Duodenal mucosa (tissue), 2 donors: ENCODE measurements around the gene PPM1H.

Experiments used
- H3K27ac ChIP-seq: one replicate; pipeline ENCODE4 v1.7.0; 2013; ENCODE audit warnings: low read depth, low read length
- H3K27me3 ChIP-seq, 2 donors: one replicate each; pipeline ENCODE4 v1.7.0; 2013; ENCODE audit warnings: low read length in 2 of 2, control low read depth in 1 of 2; ENCODE audit not compliant: insufficient read depth in 2 of 2, control insufficient read depth in 1 of 2
- H3K36me3 ChIP-seq, 2 donors: one replicate each; pipeline ENCODE4 v1.7.0; 2013; ENCODE audit warnings: low read length in 2 of 2, control low read depth in 1 of 2; ENCODE audit not compliant: insufficient read depth in 2 of 2, control insufficient read depth in 1 of 2
- H3K4me1 ChIP-seq, 2 donors: one replicate each; pipeline ENCODE4 v1.7.0; 2013; ENCODE audit warnings: low read length in 2 of 2, control low read depth in 1 of 2; ENCODE audit not compliant: insufficient read depth in 2 of 2, control insufficient read depth in 1 of 2
- H3K4me3 ChIP-seq, 2 donors: one replicate each; pipeline ENCODE4 v1.7.0; 2013; ENCODE audit warnings: low read length in 2 of 2, low read depth in 1 of 2
- H3K9ac ChIP-seq, 2 donors: one replicate each; pipeline ENCODE4 v1.7.0; 2013; ENCODE audit warnings: low read length in 2 of 2, low read depth in 1 of 2
- H3K9me3 ChIP-seq, 2 donors: one replicate each; pipeline ENCODE4 v1.7.0; 2013; ENCODE audit warnings: low read length in 2 of 2, control low read depth in 1 of 2; ENCODE audit not compliant: control insufficient read depth in 1 of 2

Gene PPM1H

GRCh38 chr12:62934799-62935674 lies at the start of gene PPM1H:
Gene PPM1H (minus strand): TSS chr12:62935150. CDS start chr12:62934736, 414 bp downstream.
- peak within 1 kb of the TSS; percentile 52 to 69 for H3K9ac ChIP-seq
- H3K27ac ChIP-seq: peak within 1 kb of the TSS; percentile 25
- peak within 1 kb of the TSS; percentile 84 to 90 for H3K4me3 ChIP-seq
- H3K4me1 ChIP-seq: peaks cover 9 to 11% of the 10 kb centered on the region in 2 donors
- no peaks in the 10 kb centered on the region for H3K9me3 ChIP-seq
- no peaks in the 10 kb centered on the region for H3K36me3 ChIP-seq
- H3K27me3 ChIP-seq: peaks cover 4 to 5% of the 10 kb centered on the region in 2 donors

- no peak overlapping the region for H3K9ac ChIP-seq
- no peaks in the 10 kb centered on the region for H3K9me3 ChIP-seq
- H3K36me3 ChIP-seq: no peaks in the 10 kb centered on the region
- no peaks in the 10 kb centered on the region for H3K4me1 ChIP-seq
- no peaks in the 10 kb centered on the region for H3K27me3 ChIP-seq
- H3K27ac ChIP-seq: no peak overlapping the region
- no peak overlapping the region for H3K4me3 ChIP-seq
Observed at GRCh38 chr12:62983594-62983993, 48.6 kb upstream of the PPM1H start.

GRCh38 chr12:62978768-62979167 lies 43.8 kb upstream of the PPM1H start:
- Histone ChIP-seq H3K9me3 (no peaks in the 10 kb centered on the region), H3K4me3 (no peak overlapping the region), H3K36me3 (no peaks in the 10 kb centered on the region), H3K4me1 (no peaks in the 10 kb centered on the region), H3K27ac (no peak overlapping the region), H3K9ac (no peak overlapping the region), H3K27me3 (no peaks in the 10 kb centered on the region)

- no peak overlapping the region for H3K9ac ChIP-seq
- H3K27me3 ChIP-seq: no peaks in the 10 kb centered on the region
- H3K27ac ChIP-seq: no peak overlapping the region
- H3K4me1 ChIP-seq: no peaks in the 10 kb centered on the region
- H3K36me3 ChIP-seq: no peaks in the 10 kb centered on the region
- no peaks in the 10 kb centered on the region for H3K9me3 ChIP-seq
- no peak overlapping the region for H3K4me3 ChIP-seq
Observed at GRCh38 chr12:62977883-62978282, 42.9 kb upstream of the PPM1H start.

DNA sequence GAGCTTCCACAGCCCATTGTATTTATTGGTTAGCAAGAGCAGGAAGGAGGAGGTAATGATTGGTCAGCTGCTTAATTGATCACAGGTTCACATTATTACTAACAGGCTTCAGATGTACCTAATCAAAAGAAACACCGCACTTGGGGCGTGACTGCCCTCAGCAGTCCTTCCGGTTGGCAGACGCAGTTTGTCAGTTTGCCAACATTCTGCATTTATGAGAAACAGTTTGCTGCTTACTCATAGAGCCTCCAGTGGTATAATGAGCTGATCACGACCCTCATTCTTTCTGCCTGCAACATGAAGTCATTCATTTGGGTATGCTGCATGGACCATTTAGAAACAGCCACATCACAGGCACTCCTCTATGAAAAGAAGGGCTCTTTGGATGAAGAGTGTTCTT lies 42.5 kb upstream of the PPM1H start:
- Histone ChIP-seq H3K9me3 (no peaks in the 10 kb centered on the region), H3K27ac (no peak overlapping the region), H3K4me3 (peak overlapping the region; percentile 33 to 54), H3K27me3 (no peaks in the 10 kb centered on the region), H3K36me3 (no peaks in the 10 kb centered on the region), H3K4me1 (no peaks in the 10 kb centered on the region), H3K9ac (no peak overlapping the region)

DNA sequence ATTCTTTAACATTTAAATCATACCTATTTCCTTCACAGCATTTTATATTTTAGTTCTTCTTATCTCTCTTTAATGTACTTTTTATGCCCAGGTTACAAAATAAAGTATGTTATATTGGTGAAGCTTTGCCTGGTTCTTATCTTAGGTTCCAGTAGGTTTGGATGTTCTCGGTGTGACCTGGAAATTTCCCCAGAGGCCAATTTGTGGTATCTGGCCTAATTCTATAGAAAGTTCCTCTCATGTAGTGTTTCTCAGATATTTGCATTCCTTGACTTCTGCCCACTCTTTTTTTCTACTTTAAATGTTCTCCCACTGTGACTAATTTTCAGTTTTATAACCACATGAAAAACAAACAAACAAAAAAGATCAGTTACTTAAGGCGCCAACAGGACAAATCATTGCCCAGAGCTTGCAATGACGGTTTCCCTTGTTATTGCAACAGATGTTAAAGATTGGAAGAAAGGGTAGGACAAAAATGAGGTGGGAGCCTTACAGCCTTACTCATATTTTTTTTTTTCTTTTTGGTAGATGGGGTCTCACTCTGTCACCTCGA lies 41.2 kb upstream of the PPM1H start:
- Histone ChIP-seq H3K27me3 (no peaks in the 10 kb centered on the region), H3K9me3 (no peaks in the 10 kb centered on the region), H3K27ac (no peak overlapping the region), H3K9ac (no peak overlapping the region), H3K4me1 (no peaks in the 10 kb centered on the region), H3K36me3 (no peaks in the 10 kb centered on the region), H3K4me3 (no peak overlapping the region)

DNA sequence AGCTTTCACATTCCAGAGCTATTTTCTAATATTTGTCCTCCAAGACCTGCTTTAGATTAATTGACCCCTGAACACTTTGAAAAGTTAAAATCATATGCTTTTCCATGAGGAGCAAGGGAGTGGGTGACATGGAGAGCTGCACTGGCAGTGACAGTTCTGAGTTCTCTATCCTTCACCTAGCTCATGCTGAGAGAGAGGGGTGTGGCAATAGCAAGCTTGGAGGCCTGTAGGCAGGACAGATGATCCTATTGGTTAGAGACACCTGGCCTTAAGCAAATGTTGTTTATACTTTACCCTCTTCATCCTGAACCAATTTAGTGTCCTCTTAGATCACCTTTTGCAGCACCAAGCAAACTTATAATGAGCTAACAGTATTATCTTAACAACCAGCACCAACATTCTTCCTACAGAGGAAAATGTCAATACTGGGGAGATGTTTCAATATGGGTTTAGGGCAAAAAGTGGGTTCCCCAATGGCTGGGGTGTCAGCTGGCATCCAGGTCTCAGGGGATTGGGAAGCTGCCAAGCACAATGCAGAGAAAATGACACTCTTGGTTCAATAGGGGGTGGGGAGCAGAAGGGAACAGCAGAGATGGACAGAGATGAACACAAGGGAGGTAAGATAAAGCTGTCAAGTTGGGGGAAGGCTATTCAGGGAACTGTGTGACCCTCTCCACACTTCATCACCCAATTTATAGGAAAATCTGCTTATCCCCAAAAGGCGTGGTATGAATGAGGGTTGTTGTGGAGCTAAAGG lies 37.0 kb upstream of the PPM1H start:
- no peak overlapping the region for H3K4me3 ChIP-seq
- no peak overlapping the region for H3K27ac ChIP-seq
- H3K4me1 ChIP-seq: peaks cover 0 to 5% of the 10 kb centered on the region in 2 donors
- H3K27me3 ChIP-seq: no peaks in the 10 kb centered on the region
- no peaks in the 10 kb centered on the region for H3K9me3 ChIP-seq
- H3K36me3 ChIP-seq: no peaks in the 10 kb centered on the region
- H3K9ac ChIP-seq: no peak overlapping the region

DNA sequence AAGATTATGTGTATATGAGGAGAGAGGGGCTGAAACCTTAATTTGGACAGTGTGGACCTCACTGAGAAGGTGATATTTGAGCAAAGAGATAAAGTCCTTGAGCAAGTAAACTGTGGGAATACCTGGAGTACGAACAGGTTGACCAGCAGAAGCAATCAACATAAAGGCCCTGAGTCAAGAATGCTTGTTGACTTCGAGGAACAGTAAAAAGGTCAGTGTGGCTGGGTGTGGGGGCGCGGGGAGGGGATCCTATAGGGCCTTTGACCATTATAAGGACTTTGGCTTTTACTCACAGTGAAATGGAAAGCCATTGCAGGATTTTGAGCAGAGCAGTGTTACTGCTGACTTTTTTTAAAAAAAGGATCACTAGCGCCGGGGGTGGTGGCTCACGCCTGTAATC lies 34.7 kb upstream of the PPM1H start:
- no peaks in the 10 kb centered on the region for H3K9me3 ChIP-seq

DNA sequence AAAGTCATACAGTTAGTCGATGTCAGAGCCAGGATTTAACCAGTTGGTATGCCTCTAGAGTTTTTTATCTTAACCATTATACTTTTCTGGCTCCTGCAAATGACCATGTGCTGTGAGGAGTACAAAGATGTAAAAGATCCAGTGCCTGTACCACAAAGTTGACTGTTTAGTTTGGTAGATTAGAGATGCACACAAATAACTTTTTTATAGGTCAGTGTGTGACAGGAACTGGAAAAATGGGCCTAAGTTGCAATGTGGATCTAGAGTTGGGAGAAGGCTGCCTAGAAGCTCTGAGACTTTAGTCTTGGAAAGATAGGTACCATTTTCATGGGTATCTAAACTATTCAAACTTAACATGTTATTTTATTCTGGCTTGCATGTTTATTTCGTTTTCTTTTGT lies 32.8 kb upstream of the PPM1H start:
- Histone ChIP-seq H3K4me1 (peaks cover 0 to 7% of the 10 kb centered on the region in 2 donors), H3K4me3 (no peak overlapping the region), H3K27me3 (no peaks in the 10 kb centered on the region), H3K27ac (no peak overlapping the region), H3K36me3 (no peaks in the 10 kb centered on the region), H3K9ac (no peak overlapping the region), H3K9me3 (no peaks in the 10 kb centered on the region)

More for the DNA sequence above, 34.7 kb upstream of the PPM1H start:
- Histone ChIP-seq H3K27ac (no peak overlapping the region), H3K4me3 (no peak overlapping the region), H3K4me1 (peaks cover 0 to 7% of the 10 kb centered on the region in 2 donors), H3K9ac (no peak overlapping the region), H3K27me3 (no peaks in the 10 kb centered on the region), H3K36me3 (no peaks in the 10 kb centered on the region)

DNA sequence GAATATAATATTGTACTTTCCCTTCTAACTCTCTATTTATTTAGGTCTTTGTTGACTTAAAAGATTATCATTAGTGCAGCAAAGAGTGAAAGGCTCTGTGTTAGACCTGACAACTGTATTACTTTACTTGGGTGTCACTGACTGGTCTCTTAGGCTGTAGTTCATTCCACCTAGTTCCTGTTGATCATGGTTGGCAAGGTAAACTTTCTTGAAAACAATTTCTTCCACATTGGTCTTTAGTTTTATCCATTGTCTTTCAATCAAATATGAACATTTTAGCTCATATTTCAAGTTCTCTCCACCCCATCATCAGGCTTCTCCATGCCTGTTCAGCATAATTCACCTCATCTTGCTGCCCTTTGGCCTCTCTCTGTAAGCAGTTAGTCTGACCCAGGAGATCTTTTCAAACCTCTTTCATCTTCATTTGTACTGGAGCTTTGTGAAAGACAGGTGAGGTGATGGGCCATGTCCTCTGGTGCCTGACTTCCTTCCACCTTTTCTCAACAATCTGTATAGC lies 32.1 kb upstream of the PPM1H start:
- no peaks in the 10 kb centered on the region for H3K9me3 ChIP-seq
- H3K27me3 ChIP-seq: no peaks in the 10 kb centered on the region
- no peaks in the 10 kb centered on the region for H3K36me3 ChIP-seq
- H3K4me1 ChIP-seq: peaks cover 0 to 7% of the 10 kb centered on the region in 2 donors
- no peak overlapping the region for H3K27ac ChIP-seq
- H3K9ac ChIP-seq: no peak overlapping the region
- no peak overlapping the region for H3K4me3 ChIP-seq
